Mammary epithelial cell (primary cell): ENCODE results near the gene FHIT.

ENCODE experiments used
- EZH2 ChIP-seq: IDR thresholded peaks from 2 replicates; pipeline ENCODE4 v1.6.1; 2012; ENCODE audit warnings: low read length, inconsistent platforms, borderline replicate concordance
- TF ChIP-seq, protein P1 (sequence below), 2 donors: IDR thresholded peaks in 1 of 2; conservative IDR thresholded peaks in 1 of 2; 2 replicates each; pipeline ENCODE4 v1.5.1; 2011 to 2012; ENCODE audit warnings: inconsistent platforms in 2 of 2, low read length in 2 of 2, mild to moderate bottlenecking in 2 of 2, control low read depth in 1 of 2, low read depth in 1 of 2; ENCODE audit not compliant: insufficient read depth in 1 of 2; ENCODE audit errors: extremely low read depth in 1 of 2

DNA sequence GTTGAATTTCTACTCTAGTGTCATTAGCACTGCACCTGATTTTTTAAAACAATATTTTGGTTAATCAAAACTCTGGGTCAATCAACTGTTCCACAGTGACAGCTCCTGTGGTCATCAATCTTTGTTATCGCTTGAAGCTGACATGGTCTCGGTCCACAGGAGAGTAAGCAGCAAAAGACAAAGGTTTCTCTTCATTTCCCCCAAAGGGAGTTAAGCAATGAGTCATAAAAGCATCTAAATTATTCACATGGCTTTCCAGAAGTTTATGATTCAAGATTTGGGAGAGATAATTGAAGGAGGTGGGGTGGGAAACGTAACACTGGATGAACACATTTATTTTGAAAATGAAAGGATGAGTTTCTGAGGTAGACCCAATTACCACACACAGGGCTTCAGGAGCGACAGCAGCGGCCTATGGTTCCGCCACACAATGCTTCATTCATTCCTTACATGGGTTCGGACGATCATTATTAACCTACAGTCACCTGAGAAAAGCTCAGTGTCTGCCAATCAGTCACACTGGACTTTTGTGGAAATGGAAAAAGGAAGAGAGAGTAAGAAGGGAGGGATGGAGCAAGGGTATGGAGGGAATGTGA is 505.1 kb downstream of the FHIT start:
- no peak for TF ChIP-seq EZH2
- TF ChIP-seq, protein P1, sequence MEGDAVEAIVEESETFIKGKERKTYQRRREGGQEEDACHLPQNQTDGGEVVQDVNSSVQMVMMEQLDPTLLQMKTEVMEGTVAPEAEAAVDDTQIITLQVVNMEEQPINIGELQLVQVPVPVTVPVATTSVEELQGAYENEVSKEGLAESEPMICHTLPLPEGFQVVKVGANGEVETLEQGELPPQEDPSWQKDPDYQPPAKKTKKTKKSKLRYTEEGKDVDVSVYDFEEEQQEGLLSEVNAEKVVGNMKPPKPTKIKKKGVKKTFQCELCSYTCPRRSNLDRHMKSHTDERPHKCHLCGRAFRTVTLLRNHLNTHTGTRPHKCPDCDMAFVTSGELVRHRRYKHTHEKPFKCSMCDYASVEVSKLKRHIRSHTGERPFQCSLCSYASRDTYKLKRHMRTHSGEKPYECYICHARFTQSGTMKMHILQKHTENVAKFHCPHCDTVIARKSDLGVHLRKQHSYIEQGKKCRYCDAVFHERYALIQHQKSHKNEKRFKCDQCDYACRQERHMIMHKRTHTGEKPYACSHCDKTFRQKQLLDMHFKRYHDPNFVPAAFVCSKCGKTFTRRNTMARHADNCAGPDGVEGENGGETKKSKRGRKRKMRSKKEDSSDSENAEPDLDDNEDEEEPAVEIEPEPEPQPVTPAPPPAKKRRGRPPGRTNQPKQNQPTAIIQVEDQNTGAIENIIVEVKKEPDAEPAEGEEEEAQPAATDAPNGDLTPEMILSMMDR (conservative IDR thresholded peaks at IDR 0.05 in 1 of 2, IDR thresholded peaks at IDR 0.05 in 1 of 2; ENCODE audit: extremely low read depth in 1 of 2, insufficient read depth in 1 of 2, low read depth in 1 of 2, low read length in 2 of 2), result no peak
